K562 (cell line): Measurements from ENCODE around the gene AMPD1. TPM values are rescaled to one million over a fixed set of nuclear protein-coding genes. Genes with fewer than 3 reads are reported as not detected.

Experiments
- ATAC-seq: fragments of 200-7000 bp; cut with Tn5 transposase; 3 replicates; pipeline ENCODE4 v1.9.1; 2020; ENCODE audit warnings: moderate library complexity
- BruUV-seq: library from RNA; stranded (reverse); fragments of 400-500 nt; replicated peaks from 2 replicates; lab custom pipeline; 2021; lab: Mats Ljungman, UMichigan
- CTCF ChIA-PET: fragments of 300-600 bp; formaldehyde crosslinking; extraction: SDS; loops from one replicate; lab custom pipeline; 2021; ENCODE audit warnings: low intra/inter-chr PET ratio; lab: Yijun Ruan, JAX
- POLR2A ChIA-PET: fragments of 300-600, 350-650 bp; sonication (Branson Sonifier 250); formaldehyde crosslinking; extraction: SDS; loops from one replicate; lab custom pipeline; 2021; ENCODE audit warnings: antibody characterized with exemption, inconsistent platforms; lab: Yijun Ruan, JAX
- DNase-seq, 4 experiments: peaks; one replicate each; pipeline versions ENCODE4 v3.0.0 to v3.0.0-alpha.2; 2011 to 2018; ENCODE audit warnings: low spot score in 3 of 4, mixed read lengths in 3 of 4; ENCODE audit errors: extremely low read depth in 1 of 4
- FAIRE-seq: peaks from 2 replicates; lab custom pipeline; 2011; peaks lifted over from hg19 to GRCh38; lab: Jason Lieb, UNC
- H2AFZ ChIP-seq: 2 replicates; pipeline ENCODE4 v1.6.0; 2011; ENCODE audit warnings: low read depth, low read length, control low read depth, inconsistent platforms
- H3K27ac ChIP-seq: fragments of 200-600 bp; 3 replicates; pipeline ENCODE4 v1.8.0; 2011; ENCODE audit warnings: low read depth, mild to moderate bottlenecking, control low read depth, inconsistent platforms, low read length, moderate library complexity, mixed read lengths; ENCODE audit errors: extremely low read depth
- H3K27me3 ChIP-seq, 2 experiments: fragments of 300-600 bp in 1 of 2; 2 replicates in 1 of 2; 3 replicates in 1 of 2; pipeline versions ENCODE4 v1.6.0 to v1.8.0; 2011; ENCODE audit warnings: inconsistent platforms in 2 of 2, low read length in 2 of 2, mild to moderate bottlenecking in 1 of 2, mixed read lengths in 1 of 2, moderate library complexity in 1 of 2; ENCODE audit not compliant: control insufficient read depth in 2 of 2, insufficient read depth in 2 of 2
- H3K36me3 ChIP-seq: fragments of 300-600 bp; 3 replicates; pipeline ENCODE4 v1.8.0; 2011; ENCODE audit warnings: mild to moderate bottlenecking, low read length, inconsistent platforms; ENCODE audit not compliant: control insufficient read depth, insufficient read depth
- H3K4me1 ChIP-seq, 2 experiments: fragments of 200-600 bp in 1 of 2; replicated peaks in 1 of 2; 2 replicates in 1 of 2; 3 replicates in 1 of 2; pipeline versions ENCODE4 v1.5.1 to v1.8.0; 2011; ENCODE audit warnings: inconsistent platforms in 2 of 2, low read length in 2 of 2, mild to moderate bottlenecking in 1 of 2, mixed read lengths in 1 of 2, moderate library complexity in 1 of 2; ENCODE audit not compliant: control insufficient read depth in 2 of 2, insufficient read depth in 2 of 2
- H3K4me2 ChIP-seq: 2 replicates; pipeline ENCODE4 v1.6.1; 2011; ENCODE audit warnings: low read length, control low read depth, inconsistent platforms, mixed read lengths; ENCODE audit not compliant: insufficient read depth
- H3K4me3 ChIP-seq: fragments of 200-600 bp; sonication (generic), shearing (Covaris generic); 2 replicates; pipeline ENCODE4 v1.5.1; 2016; ENCODE audit warnings: control low read depth, inconsistent platforms
- H3K79me2 ChIP-seq: fragments of 200-600 bp; 3 replicates; pipeline ENCODE4 v1.8.0; 2011; ENCODE audit warnings: low read length, inconsistent platforms; ENCODE audit not compliant: control insufficient read depth, insufficient read depth
- H3K9ac ChIP-seq, 2 experiments: 2 replicates each; pipeline versions ENCODE4 v1.6.0 to v1.6.1; 2011; ENCODE audit warnings: low read depth in 2 of 2, low read length in 2 of 2, control low read depth in 1 of 2, inconsistent platforms in 1 of 2, mild to moderate bottlenecking in 1 of 2, mixed read lengths in 1 of 2; ENCODE audit not compliant: insufficient read depth in 1 of 2
- H3K9me1 ChIP-seq: one replicate; pipeline ENCODE4 v1.6.0; 2011; ENCODE audit warnings: inconsistent platforms, mild to moderate bottlenecking, low read length, moderate library complexity; ENCODE audit not compliant: control insufficient read depth, insufficient read depth
- H3K9me3 ChIP-seq: replicated peaks from 2 replicates; pipeline ENCODE4 v1.5.1; 2011; ENCODE audit warnings: low read depth, low read length, inconsistent platforms; ENCODE audit not compliant: control insufficient read depth, insufficient read depth
- H4K20me1 ChIP-seq: replicated peaks from 2 replicates; pipeline ENCODE4 v1.6.1; 2011; ENCODE audit warnings: low read length, inconsistent platforms, mixed read lengths; ENCODE audit not compliant: control insufficient read depth, insufficient read depth
- BACH1 ChIP-seq: fragments of 200-800 bp; sonication (Bioruptor generic); IDR thresholded peaks from 2 replicates; pipeline ENCODE4 v1.6.1; 2016; ENCODE audit warnings: missing genetic modification characterization, missing compliant biosample characterization
- PRDM10 ChIP-seq: fragments of 450-650 bp; IDR thresholded peaks from 2 replicates; pipeline ENCODE4 v1.6.1; 2018; ENCODE audit not compliant: partially characterized antibody
- PREB ChIP-seq: sonication (generic); formaldehyde crosslinking; IDR thresholded peaks from 2 replicates; pipeline ENCODE4 v1.8.1; 2023; ENCODE audit warnings: mild to moderate bottlenecking, missing genetic modification reagents
- ZNF75A ChIP-seq: fragments of 450-650 bp; formaldehyde crosslinking; IDR thresholded peaks from 2 replicates; pipeline ENCODE4 v1.4.0; 2020; ENCODE audit warnings: mild to moderate bottlenecking
- WGBS: fragments of 100-300 bp; shearing (Covaris generic); methylation state at CpG from one replicate; pipeline ENCODE4 v1.1.6; 2016; ENCODE audit warnings: low coverage, mixed read lengths; ENCODE audit not compliant: insufficient coverage; ENCODE audit errors: missing lambda C conversion rate; 5-methylcytosine and 5-hydroxymethylcytosine counted together
- in situ Hi-C: fragments of 300-500 bp; cut with MboI; formaldehyde crosslinking; loops from 4 replicates; pipeline ENCODE4 v1.15.0; 2018; ENCODE audit warnings: inconsistent platforms, mixed read lengths
- intact Hi-C: fragments of 100-400 bp; cut with micrococcal nuclease; formaldehyde crosslinking; loops from 2 replicates; pipeline ENCODE4 v1.14.2; 2022
- polyA plus RNA-seq, 8 experiments: library from polyadenylated mRNA; depleted of rRNA in 4 of 8; stranded (reverse) in 5 of 8; unstranded in 3 of 8; fragments of >200 nt; fragmentation: Nextera tagmentation in 2 of 8; fragmentation: Illumina TruSeq in 1 of 8; extraction: Ambion mirVana in 2 of 8; extraction: Trizol in 1 of 8; gene quantifications; 2 replicates each; pipeline versions ENCODE4 v1.2.1 to v1.2.3, GENCODE V29; 2011 to 2014; ENCODE audit warnings: inconsistent platforms in 1 of 8, missing spikeins in 1 of 8
- total RNA-seq, 7 experiments: library from RNA; depleted of rRNA in 6 of 7; stranded (reverse); fragments of >200 nt in 6 of 7; fragmentation: Illumina TruSeq in 2 of 7; extraction: Trizol in 2 of 7; gene quantifications; 2 replicates each; pipeline versions ENCODE4 v1.2.1 to v1.2.3, GENCODE V29; 2011 to 2021; ENCODE audit warnings: low replicate concordance in 1 of 7
- TF ChIP-seq, protein P1 (sequence below): fragments of 250-450 bp; sonication (Bioruptor Pico); IDR thresholded peaks from 2 replicates; pipeline ENCODE4 v1.5.0; 2021
- TF ChIP-seq, protein P2 (sequence below), 3 experiments: fragments of 200-800 bp in 1 of 3; fragments of 250-450 bp in 1 of 3; fragments of 450-650 bp in 1 of 3; sonication (Bioruptor Pico) in 1 of 3; sonication (Bioruptor generic) in 1 of 3; formaldehyde crosslinking in 1 of 3; IDR thresholded peaks; 2 replicates each; pipeline versions ENCODE4 v1.6.1 to v1.8.0; 2016 to 2022; ENCODE audit warnings: mild to moderate bottlenecking in 2 of 3, missing genetic modification characterization in 2 of 3, missing compliant biosample characterization in 1 of 3, moderate library complexity in 1 of 3

AMPD1 gene
- total and polyA plus RNA-seq, 9 of the 15 experiments (the other 6 are each of a cell fraction or from before 2014, with no cell fraction given): 0.04 to 0.17 TPM; not detected in 7

DNA sequence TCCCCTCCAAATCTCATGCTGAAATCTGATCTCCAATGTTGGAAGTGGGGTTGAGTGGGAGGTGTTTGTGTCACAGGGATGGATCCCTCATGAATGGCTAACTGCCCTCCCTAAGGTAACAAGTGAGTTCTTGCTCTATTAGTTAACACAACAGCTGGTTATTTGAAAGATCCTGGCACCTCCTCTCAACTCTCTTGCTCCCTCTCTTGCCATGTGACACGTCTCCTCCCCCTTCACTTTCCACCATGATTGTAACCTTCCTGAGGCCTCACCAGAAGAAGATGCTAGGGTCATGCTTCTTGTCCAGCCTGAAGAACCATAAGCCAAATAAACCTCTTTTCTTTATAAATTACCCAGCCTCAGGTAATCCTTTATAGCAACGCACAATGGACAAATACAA is 54.0 kb downstream of the AMPD1 start (continued):
- TF ChIP-seq PRDM10 (no peak), ZNF75A (no peak), PREB (CRISPR knock-in tag) (no peak)
- TF ChIP-seq, protein P1, sequence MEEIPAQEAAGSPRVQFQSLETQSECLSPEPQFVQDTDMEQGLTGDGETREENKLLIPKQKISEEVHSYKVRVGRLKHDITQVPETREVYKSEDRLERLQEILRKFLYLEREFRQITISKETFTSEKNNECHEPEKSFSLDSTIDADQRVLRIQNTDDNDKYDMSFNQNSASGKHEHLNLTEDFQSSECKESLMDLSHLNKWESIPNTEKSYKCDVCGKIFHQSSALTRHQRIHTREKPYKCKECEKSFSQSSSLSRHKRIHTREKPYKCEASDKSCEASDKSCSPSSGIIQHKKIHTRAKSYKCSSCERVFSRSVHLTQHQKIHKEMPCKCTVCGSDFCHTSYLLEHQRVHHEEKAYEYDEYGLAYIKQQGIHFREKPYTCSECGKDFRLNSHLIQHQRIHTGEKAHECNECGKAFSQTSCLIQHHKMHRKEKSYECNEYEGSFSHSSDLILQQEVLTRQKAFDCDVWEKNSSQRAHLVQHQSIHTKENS (CRISPR knock-in tag): no peak

GRCh38 chr1:114638910-114639309 is 56.4 kb downstream of the AMPD1 start:
- 3% methylated on average over 3 of the region's 3 CpGs for WGBS
- in situ Hi-C loops (no loop called here), intact Hi-C loops (no loop called here)
- Histone ChIP-seq H3K36me3 (no peaks in the 10 kb centered on the region), H3K9me3 (no peaks in the 10 kb centered on the region), H3K79me2 (no peaks in the 10 kb centered on the region), H3K9me1 (no peaks in the 10 kb centered on the region), H3K4me3 (no peak overlapping the region), H3K27me3 (peaks cover 4 to 9% of the 10 kb centered on the region in 2 experiments; a peak in 3 of 5 replicates), H2AFZ (no peak overlapping the region), H3K4me1 (no peaks in the 10 kb centered on the region), H4K20me1 (no peaks in the 10 kb centered on the region), H3K27ac (no peak overlapping the region), H3K9ac (no peak overlapping the region), H3K4me2 (no peak overlapping the region)
- FAIRE-seq (no peak), DNase-seq (no peak), ATAC-seq (no peak)
- ChIA-PET CTCF (no interaction called here), POLR2A (interaction anchor here (0.9 kb wide), 1 partner anchor 12 kb away, joined by 5 read pairs; no protein-coding TSS in a partner anchor)
- no TSS peak for BruUV-seq
- TF ChIP-seq, protein P2, sequence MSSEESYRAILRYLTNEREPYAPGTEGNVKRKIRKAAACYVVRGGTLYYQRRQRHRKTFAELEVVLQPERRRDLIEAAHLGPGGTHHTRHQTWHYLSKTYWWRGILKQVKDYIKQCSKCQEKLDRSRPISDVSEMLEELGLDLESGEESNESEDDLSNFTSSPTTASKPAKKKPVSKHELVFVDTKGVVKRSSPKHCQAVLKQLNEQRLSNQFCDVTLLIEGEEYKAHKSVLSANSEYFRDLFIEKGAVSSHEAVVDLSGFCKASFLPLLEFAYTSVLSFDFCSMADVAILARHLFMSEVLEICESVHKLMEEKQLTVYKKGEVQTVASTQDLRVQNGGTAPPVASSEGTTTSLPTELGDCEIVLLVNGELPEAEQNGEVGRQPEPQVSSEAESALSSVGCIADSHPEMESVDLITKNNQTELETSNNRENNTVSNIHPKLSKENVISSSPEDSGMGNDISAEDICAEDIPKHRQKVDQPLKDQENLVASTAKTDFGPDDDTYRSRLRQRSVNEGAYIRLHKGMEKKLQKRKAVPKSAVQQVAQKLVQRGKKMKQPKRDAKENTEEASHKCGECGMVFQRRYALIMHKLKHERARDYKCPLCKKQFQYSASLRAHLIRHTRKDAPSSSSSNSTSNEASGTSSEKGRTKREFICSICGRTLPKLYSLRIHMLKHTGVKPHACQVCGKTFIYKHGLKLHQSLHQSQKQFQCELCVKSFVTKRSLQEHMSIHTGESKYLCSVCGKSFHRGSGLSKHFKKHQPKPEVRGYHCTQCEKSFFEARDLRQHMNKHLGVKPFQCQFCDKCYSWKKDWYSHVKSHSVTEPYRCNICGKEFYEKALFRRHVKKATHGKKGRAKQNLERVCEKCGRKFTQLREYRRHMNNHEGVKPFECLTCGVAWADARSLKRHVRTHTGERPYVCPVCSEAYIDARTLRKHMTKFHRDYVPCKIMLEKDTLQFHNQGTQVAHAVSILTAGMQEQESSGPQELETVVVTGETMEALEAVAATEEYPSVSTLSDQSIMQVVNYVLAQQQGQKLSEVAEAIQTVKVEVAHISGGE (CRISPR knock-in tag; IDR thresholded peaks at IDR 0.05): peak in 1 of 3 experiments; percentile 42; a peak in 1 of 6 replicates
- TF ChIP-seq BACH1 (tag): no peak
